SK-N-MC (cell line): ENCODE measurements around the gene RIMBP2.

Source experiments
- EZH2 ChIP-seq: fragments of 200-600 bp; sonication (generic); IDR thresholded peaks from one replicate; pipeline ENCODE4 v1.6.1; 2017; ENCODE audit warnings: antibody characterized with exemption
- FOXP2 ChIP-seq: optimal IDR thresholded peaks from 2 replicates; pipeline ENCODE3; 2011; ENCODE audit warnings: mild to moderate bottlenecking, moderate library complexity; ENCODE audit not compliant: insufficient read depth; ENCODE audit errors: extremely low read length, control extremely low read depth
- POLR2AphosphoS5 ChIP-seq: IDR thresholded peaks from 2 replicates; pipeline ENCODE4 v1.6.1; 2012; ENCODE audit warnings: mild to moderate bottlenecking, low read depth, low read length, borderline replicate concordance

GRCh38 chr12:130375296-130376287 lies 340.5 kb downstream of the RIMBP2 start:
- TF ChIP-seq POLR2AphosphoS5 (no peak), EZH2 (no peak), FOXP2 (no peak)
